ENCODE measurements around the gene KBTBD7. TPM values are rescaled to one million over a fixed set of nuclear protein-coding genes. Genes with fewer than 3 reads are reported as not detected.

The KBTBD7 gene
- total RNA-seq, 4 donors from 2014 or later, result 2.6 to 5.9 (median 4.1) TPM

DNA sequence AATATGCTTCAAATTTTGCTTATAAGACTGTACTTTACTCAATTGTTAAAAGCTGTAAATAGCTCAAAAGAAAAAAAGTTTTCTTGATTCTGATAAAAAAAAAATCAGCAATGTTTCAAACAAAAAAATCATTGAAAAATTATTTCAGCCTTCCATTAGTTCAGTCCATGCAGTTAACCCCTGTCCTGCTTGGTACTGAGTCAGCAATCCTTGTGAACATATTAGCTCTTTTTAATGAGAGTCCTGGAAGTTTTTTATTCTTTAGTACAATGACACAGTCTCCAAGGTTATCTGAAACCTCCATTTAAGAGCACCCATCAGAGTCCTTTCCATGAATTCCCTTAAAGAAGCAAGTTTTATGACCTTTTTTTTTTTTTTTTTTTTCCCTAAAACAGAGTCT is 40.3 kb downstream of the KBTBD7 start:
- intact Hi-C loops (cut with DNase I), result no loop called here
- peaks cover 0 to 36% (median 17%) of the 10 kb centered on the region in 3 donors for H3K9me3 ChIP-seq
- H3K36me3 ChIP-seq, result no peaks in the 10 kb centered on the region
- H3K27me3 ChIP-seq, result no peaks in the 10 kb centered on the region
- no peak for DNase-seq
- no peaks in the 10 kb centered on the region for H3K4me1 ChIP-seq
- no peak overlapping the region for H3K27ac ChIP-seq
- TF ChIP-seq, protein P1, sequence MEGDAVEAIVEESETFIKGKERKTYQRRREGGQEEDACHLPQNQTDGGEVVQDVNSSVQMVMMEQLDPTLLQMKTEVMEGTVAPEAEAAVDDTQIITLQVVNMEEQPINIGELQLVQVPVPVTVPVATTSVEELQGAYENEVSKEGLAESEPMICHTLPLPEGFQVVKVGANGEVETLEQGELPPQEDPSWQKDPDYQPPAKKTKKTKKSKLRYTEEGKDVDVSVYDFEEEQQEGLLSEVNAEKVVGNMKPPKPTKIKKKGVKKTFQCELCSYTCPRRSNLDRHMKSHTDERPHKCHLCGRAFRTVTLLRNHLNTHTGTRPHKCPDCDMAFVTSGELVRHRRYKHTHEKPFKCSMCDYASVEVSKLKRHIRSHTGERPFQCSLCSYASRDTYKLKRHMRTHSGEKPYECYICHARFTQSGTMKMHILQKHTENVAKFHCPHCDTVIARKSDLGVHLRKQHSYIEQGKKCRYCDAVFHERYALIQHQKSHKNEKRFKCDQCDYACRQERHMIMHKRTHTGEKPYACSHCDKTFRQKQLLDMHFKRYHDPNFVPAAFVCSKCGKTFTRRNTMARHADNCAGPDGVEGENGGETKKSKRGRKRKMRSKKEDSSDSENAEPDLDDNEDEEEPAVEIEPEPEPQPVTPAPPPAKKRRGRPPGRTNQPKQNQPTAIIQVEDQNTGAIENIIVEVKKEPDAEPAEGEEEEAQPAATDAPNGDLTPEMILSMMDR (IDR thresholded peaks at IDR 0.05), result no peak
- TF ChIP-seq POLR2A (IDR thresholded peaks at IDR 0.05), result no peak
- H3K4me3 ChIP-seq, result no peak overlapping the region

DNA sequence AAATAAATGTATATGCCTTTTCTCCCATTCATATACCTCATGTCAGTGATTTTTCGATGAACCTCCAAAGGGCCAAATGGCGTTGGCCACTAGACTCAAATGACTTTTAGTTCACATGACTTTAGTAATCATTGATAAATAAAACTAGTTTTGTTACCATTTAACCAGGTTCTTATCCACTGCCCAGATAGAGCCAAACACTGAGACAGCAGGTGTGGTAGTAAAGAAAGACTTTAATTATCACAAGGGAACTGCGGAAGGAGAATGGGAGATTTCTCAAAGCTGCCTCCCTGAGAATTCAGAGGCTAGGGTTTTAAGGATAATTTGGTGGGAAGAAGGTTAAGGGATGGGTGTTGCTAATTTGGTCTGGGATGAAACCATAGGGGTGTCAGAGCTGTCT is 42.4 kb downstream of the KBTBD7 start:
- no peaks in the 10 kb centered on the region for H3K36me3 ChIP-seq
- H3K9me3 ChIP-seq, result peaks cover 0 to 56% (median 36%) of the 10 kb centered on the region in 3 donors
- H3K4me1 ChIP-seq, result no peaks in the 10 kb centered on the region
- no peak for DNase-seq
- 93 to 94% methylated on average over 3 of the region's 3 CpGs for WGBS, 2 donors
- TF ChIP-seq, protein P1 (IDR thresholded peaks at IDR 0.05), result no peak
- no peak for TF ChIP-seq POLR2A (IDR thresholded peaks at IDR 0.05)
- H3K4me3 ChIP-seq, result no peak overlapping the region
- no peak overlapping the region for H3K27ac ChIP-seq
- H3K27me3 ChIP-seq, result no peaks in the 10 kb centered on the region
- intact Hi-C loops (cut with DNase I), result no loop called here

DNA sequence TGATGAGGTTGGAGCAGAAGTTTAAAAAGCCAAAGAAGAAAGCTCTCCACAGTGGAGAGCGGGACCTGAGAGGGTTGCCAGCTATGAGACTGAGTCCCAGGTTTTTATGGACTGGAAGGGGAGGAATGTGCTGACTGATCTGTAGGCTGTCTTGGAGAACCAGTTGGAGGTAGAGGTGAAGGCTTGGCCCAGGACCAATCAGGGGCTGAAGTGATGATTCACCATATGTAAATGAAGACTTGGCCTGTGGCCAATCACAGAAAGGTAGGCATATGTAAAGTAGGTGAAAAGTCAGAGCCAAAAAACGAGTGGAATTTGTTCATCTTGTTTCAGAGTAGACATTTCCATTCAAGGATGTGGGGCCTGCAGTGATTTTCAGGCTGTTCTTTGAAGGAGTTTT is 44.3 kb downstream of the KBTBD7 start:
- no peaks in the 10 kb centered on the region for H3K27me3 ChIP-seq
- H3K4me3 ChIP-seq, result no peak overlapping the region
- H3K9me3 ChIP-seq, result peaks cover 0 to 62% (median 36%) of the 10 kb centered on the region in 3 donors
- intact Hi-C loops (cut with DNase I), result no loop called here
- WGBS, 2 donors, result 53 to 75% methylated on average over 2 of the region's 2 CpGs
- no peak overlapping the region for H3K27ac ChIP-seq
- DNase-seq, result no peak
- H3K36me3 ChIP-seq, result no peaks in the 10 kb centered on the region
- H3K4me1 ChIP-seq, result no peaks in the 10 kb centered on the region
- no peak for TF ChIP-seq POLR2A (IDR thresholded peaks at IDR 0.05)
- TF ChIP-seq, protein P1 (IDR thresholded peaks at IDR 0.05), result no peak

DNA sequence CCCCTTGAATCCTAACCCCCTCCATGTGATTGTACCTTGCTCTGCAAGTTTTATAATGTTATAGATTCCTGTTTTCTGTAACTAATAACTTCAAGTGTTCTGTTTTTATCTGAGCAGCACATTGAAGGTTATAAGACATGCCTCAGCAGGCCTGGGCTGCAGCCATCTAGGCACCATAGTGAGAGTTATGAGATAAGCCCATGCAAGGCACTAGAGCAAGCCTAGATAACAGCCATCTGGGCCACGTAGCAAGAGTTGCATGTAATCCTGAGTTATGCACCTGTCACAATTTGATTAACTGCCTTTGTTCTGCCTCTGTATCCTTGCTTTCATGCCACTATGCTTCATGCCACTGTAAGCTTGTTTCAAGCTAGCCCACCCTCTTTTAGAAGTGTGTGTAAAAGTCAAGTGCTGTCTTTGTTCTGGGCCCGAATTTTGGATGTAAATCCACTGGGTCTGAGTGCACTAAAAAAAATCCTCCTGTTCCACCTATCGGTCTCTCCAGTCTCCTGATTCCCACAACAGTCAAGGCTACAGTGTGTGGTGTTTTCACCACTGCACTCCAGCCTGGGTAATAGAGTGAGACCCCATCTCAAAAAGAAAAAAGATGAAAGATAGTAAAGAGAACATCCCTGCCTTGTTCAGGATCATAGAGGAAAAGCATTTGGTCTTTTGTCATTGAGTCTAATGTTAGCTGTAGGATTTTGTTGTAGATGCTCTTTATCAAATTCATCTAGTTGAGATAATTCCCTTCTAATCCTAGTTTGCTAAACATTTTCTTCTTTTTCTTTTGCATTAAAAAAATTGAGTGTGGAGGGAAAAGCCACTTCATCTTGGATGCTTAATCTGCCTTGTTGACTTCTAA is 45.7 kb downstream of the KBTBD7 start:
- 79 to 87% methylated on average over 3 of the region's 3 CpGs for WGBS, 2 donors
- intact Hi-C loops (cut with DNase I), result no loop called here
- H3K9me3 ChIP-seq, result peaks cover 0 to 62% (median 36%) of the 10 kb centered on the region in 3 donors

More for the DNA sequence above, 45.7 kb downstream of the KBTBD7 start:
- no peaks in the 10 kb centered on the region for H3K36me3 ChIP-seq
- DNase-seq, result no peak
- no peak for TF ChIP-seq POLR2A (IDR thresholded peaks at IDR 0.05)
- TF ChIP-seq, protein P1 (IDR thresholded peaks at IDR 0.05), result no peak
- H3K4me1 ChIP-seq, result no peaks in the 10 kb centered on the region
- H3K27me3 ChIP-seq, result no peaks in the 10 kb centered on the region
- H3K27ac ChIP-seq, result no peak overlapping the region
- H3K4me3 ChIP-seq, result no peak overlapping the region
